Endothelial cell of umbilical vein (primary cell): Measurements from ENCODE around the gene TRRAP. TPM values are rescaled to one million over a fixed set of nuclear protein-coding genes. Genes with fewer than 3 reads are reported as not detected.

Experiments
- BruUV-seq: library from RNA; stranded (reverse); fragments of 400-500 nt; replicated peaks from 2 replicates; lab custom pipeline; 2021; lab: Mats Ljungman, UMichigan
- CTCF ChIA-PET: fragments of 300-600, 350-600 bp; sonication (Branson Sonifier 250); formaldehyde crosslinking; loops from one replicate; lab custom pipeline; 2021; ENCODE audit warnings: antibody characterized with exemption, inconsistent platforms; lab: Charles Lee
- POLR2A ChIA-PET: fragments of 300-600, 350-600 bp; sonication (Branson Sonifier 250); formaldehyde crosslinking; loops from one replicate; lab custom pipeline; 2021; ENCODE audit warnings: antibody characterized with exemption, inconsistent platforms; lab: Charles Lee
- DNase-seq: peaks from one replicate; pipeline ENCODE4 v3.0.0-alpha.2; 2011; ENCODE audit warnings: low read depth, low spot score
- FAIRE-seq: peaks from 2 replicates; lab custom pipeline; 2011; peaks lifted over from hg19 to GRCh38; lab: Jason Lieb, UNC
- H2AFZ ChIP-seq: 2 replicates; pipeline ENCODE4 v1.6.0; 2012; ENCODE audit warnings: low read depth, low read length, control low read depth, inconsistent platforms
- H3K27ac ChIP-seq: 2 replicates; pipeline ENCODE4 v1.5.1; 2011; ENCODE audit warnings: low read depth, mild to moderate bottlenecking, control low read depth, low read length, moderate library complexity; ENCODE audit not compliant: insufficient read depth
- H3K27me3 ChIP-seq, 2 experiments: 2 replicates each; pipeline versions ENCODE4 v1.6.0 to v1.6.1; 2011; ENCODE audit warnings: low read length in 2 of 2, mixed read lengths in 1 of 2; ENCODE audit not compliant: control insufficient read depth in 2 of 2, insufficient read depth in 2 of 2
- H3K36me3 ChIP-seq, 2 experiments: 2 replicates in 1 of 2; 3 replicates in 1 of 2; pipeline ENCODE4 v1.5.1; 2011; ENCODE audit warnings: low read length in 2 of 2, mild to moderate bottlenecking in 1 of 2, moderate library complexity in 1 of 2; ENCODE audit not compliant: control insufficient read depth in 2 of 2, insufficient read depth in 2 of 2; ENCODE audit errors: extremely low read depth in 1 of 2
- H3K4me1 ChIP-seq: 3 replicates; pipeline ENCODE4 v1.5.1; 2011; ENCODE audit warnings: mild to moderate bottlenecking, low read length; ENCODE audit not compliant: control insufficient read depth, insufficient read depth; ENCODE audit errors: extremely low read depth
- H3K4me2 ChIP-seq: 2 replicates; pipeline ENCODE4 v1.6.1; 2011; ENCODE audit warnings: low read length, control low read depth, mixed read lengths; ENCODE audit not compliant: insufficient read depth
- H3K4me3 ChIP-seq, 3 experiments: fragments of 200-600 bp in 1 of 3; sonication (generic), shearing (Covaris generic) in 1 of 3; replicated peaks in 1 of 3; 2 replicates each; pipeline ENCODE4 v1.5.1; 2011 to 2016; ENCODE audit warnings: control low read depth in 3 of 3, low read length in 3 of 3, mild to moderate bottlenecking in 2 of 3, inconsistent platforms in 1 of 3, low read depth in 1 of 3, moderate library complexity in 1 of 3; ENCODE audit not compliant: insufficient read depth in 1 of 3
- H3K79me2 ChIP-seq: 2 replicates; pipeline ENCODE4 v1.6.0; 2012; ENCODE audit warnings: low read length, inconsistent platforms; ENCODE audit not compliant: control insufficient read depth, insufficient read depth
- H3K9ac ChIP-seq: replicated peaks from 2 replicates; pipeline ENCODE3; 2011; ENCODE audit warnings: low read length, control low read depth; ENCODE audit not compliant: insufficient read depth; ENCODE audit errors: extremely low read depth
- H3K9me1 ChIP-seq: replicated peaks from 3 replicates; pipeline ENCODE4 v1.6.0; 2011; ENCODE audit warnings: mild to moderate bottlenecking, low read length; ENCODE audit not compliant: control insufficient read depth, insufficient read depth; ENCODE audit errors: extremely low read depth
- H3K9me3 ChIP-seq: replicated peaks from 2 replicates; pipeline ENCODE4 v1.5.1; 2012; ENCODE audit warnings: low read length, inconsistent platforms; ENCODE audit not compliant: control insufficient read depth, insufficient read depth
- H4K20me1 ChIP-seq: replicated peaks from 2 replicates; pipeline ENCODE3; 2011; ENCODE audit warnings: mild to moderate bottlenecking, low read length; ENCODE audit not compliant: control insufficient read depth, insufficient read depth; ENCODE audit errors: extremely low read depth
- CTCF ChIP-seq, 2 donors: IDR thresholded peaks; 1 replicate in 1 of 2; 2 replicates in 1 of 2; pipeline ENCODE4 v1.5.1; 2011; ENCODE audit warnings: low read length in 2 of 2, mild to moderate bottlenecking in 2 of 2, moderate library complexity in 2 of 2, control low read depth in 1 of 2, inconsistent platforms in 1 of 2, low read depth in 1 of 2; ENCODE audit not compliant: insufficient read depth in 1 of 2; ENCODE audit errors: extremely low read depth in 1 of 2
- EZH2 ChIP-seq: IDR thresholded peaks from 2 replicates; pipeline ENCODE4 v1.6.1; 2012; ENCODE audit warnings: borderline replicate concordance, low read depth, mild to moderate bottlenecking, moderate library complexity, low read length, inconsistent platforms; ENCODE audit not compliant: severe bottlenecking
- FOS ChIP-seq: IDR thresholded peaks from 2 replicates; pipeline ENCODE4 v1.6.1; 2011; ENCODE audit warnings: mild to moderate bottlenecking, low read length, moderate library complexity, borderline replicate concordance; ENCODE audit not compliant: insufficient read depth
- GATA2 ChIP-seq: IDR thresholded peaks from 2 replicates; pipeline ENCODE4 v1.7.0; 2011; ENCODE audit warnings: low read depth, mild to moderate bottlenecking, moderate library complexity, mixed read lengths, low read length; ENCODE audit not compliant: insufficient read length, insufficient read depth
- JUN ChIP-seq: IDR thresholded peaks from 2 replicates; pipeline ENCODE4 v1.6.1; 2011; ENCODE audit warnings: borderline replicate concordance, low read depth; ENCODE audit not compliant: insufficient read length, insufficient read depth
- MAX ChIP-seq: IDR thresholded peaks from 2 replicates; pipeline ENCODE4 v1.6.1; 2011; ENCODE audit not compliant: insufficient read depth, insufficient read length
- MYC ChIP-seq: IDR thresholded peaks from one replicate; pipeline ENCODE4 v1.6.1; 2011; ENCODE audit warnings: mild to moderate bottlenecking, low read depth, low read length
- POLR2A ChIP-seq: IDR thresholded peaks from 2 replicates; pipeline ENCODE4 v1.6.1; 2012; ENCODE audit warnings: low read depth, mild to moderate bottlenecking, control low read depth, low read length
- POLR2AphosphoS5 ChIP-seq: IDR thresholded peaks from 2 replicates; pipeline ENCODE4 v1.6.1; 2012; ENCODE audit warnings: low read depth, mild to moderate bottlenecking, control low read depth, low read length, moderate library complexity; ENCODE audit not compliant: insufficient read depth
- dilution Hi-C: fragments of 300-500 bp; cut with MboI; formaldehyde crosslinking; loops from one replicate; pipeline ENCODE4 v1.15.0; 2019; ENCODE audit warnings: low sequenced_read_pairs; ENCODE audit not compliant: extremely low pct_ligation_motif_present
- intact Hi-C: fragments of 100-400 bp; cut with micrococcal nuclease; formaldehyde crosslinking; loops from one replicate; pipeline ENCODE4 v1.10.0; 2022
- polyA plus RNA-seq, 4 experiments: library from polyadenylated mRNA; depleted of rRNA in 3 of 4; stranded (reverse) in 3 of 4; unstranded in 1 of 4; fragments of >200 nt; gene quantifications; 2 replicates each; pipeline versions ENCODE4 v1.2.1 to v1.2.3, GENCODE V29; 2011 to 2012; ENCODE audit warnings: missing spikeins in 1 of 4
- total RNA-seq: library from RNA; stranded (reverse); gene quantifications from 2 replicates; pipeline ENCODE4 v1.2.3, GENCODE V29; 2021

TRRAP gene
- total and polyA plus RNA-seq, 2 donors (not counting 3 experiments of a cell fraction or from before 2014, with no cell fraction given), result 21.8 to 45.8 TPM

- H3K4me2 ChIP-seq, result no peak overlapping the region
- dilution Hi-C loops, result no loop called here
- no peaks in the 10 kb centered on the region for H4K20me1 ChIP-seq
Measured at GRCh38 chr7:98956469-98956868, 78.1 kb downstream of the TRRAP start.

More at GRCh38 chr7:98956469-98956868, 78.1 kb downstream of the TRRAP start:
- ChIA-PET POLR2A (no interaction called here), CTCF (no interaction called here)
- H3K27me3 ChIP-seq, result no peaks in the 10 kb centered on the region
- H2AFZ ChIP-seq, result no peak overlapping the region
- FAIRE-seq (no peak), DNase-seq (no peak)
- peaks cover 33 to 60% of the 10 kb centered on the region in 2 experiments for H3K36me3 ChIP-seq
- intact Hi-C loops, result no loop called here
- no peaks in the 10 kb centered on the region for H3K4me1 ChIP-seq
- BruUV-seq, result no TSS peak
- no peak for TF ChIP-seq GATA2
- no peak for TF ChIP-seq MAX
- TF ChIP-seq JUN, result no peak
- no peak for TF ChIP-seq POLR2A
- no peak for TF ChIP-seq CTCF (IDR thresholded peaks at IDR 0.05; ENCODE audit: extremely low read depth in 1 of 2, insufficient read depth in 1 of 2, low read depth in 1 of 2, low read length in 2 of 2)
- TF ChIP-seq EZH2, result no peak
- no peak for TF ChIP-seq FOS
- TF ChIP-seq POLR2AphosphoS5, result no peak
- TF ChIP-seq MYC, result no peak
- no peaks in the 10 kb centered on the region for H3K79me2 ChIP-seq
- H3K4me3 ChIP-seq, result no peak overlapping the region
- H3K9ac ChIP-seq, result no peak overlapping the region
- H3K27ac ChIP-seq, result no peak overlapping the region
- no peaks in the 10 kb centered on the region for H3K9me1 ChIP-seq
- no peaks in the 10 kb centered on the region for H3K9me3 ChIP-seq
